ENCODE data around the gene AURKB.
"Not testable (repeated sequence)": the region's sequence is repeated elsewhere in the genome, so short reads cannot be mapped to it uniquely, and the experiment has no call there.

AURKB gene

DNA sequence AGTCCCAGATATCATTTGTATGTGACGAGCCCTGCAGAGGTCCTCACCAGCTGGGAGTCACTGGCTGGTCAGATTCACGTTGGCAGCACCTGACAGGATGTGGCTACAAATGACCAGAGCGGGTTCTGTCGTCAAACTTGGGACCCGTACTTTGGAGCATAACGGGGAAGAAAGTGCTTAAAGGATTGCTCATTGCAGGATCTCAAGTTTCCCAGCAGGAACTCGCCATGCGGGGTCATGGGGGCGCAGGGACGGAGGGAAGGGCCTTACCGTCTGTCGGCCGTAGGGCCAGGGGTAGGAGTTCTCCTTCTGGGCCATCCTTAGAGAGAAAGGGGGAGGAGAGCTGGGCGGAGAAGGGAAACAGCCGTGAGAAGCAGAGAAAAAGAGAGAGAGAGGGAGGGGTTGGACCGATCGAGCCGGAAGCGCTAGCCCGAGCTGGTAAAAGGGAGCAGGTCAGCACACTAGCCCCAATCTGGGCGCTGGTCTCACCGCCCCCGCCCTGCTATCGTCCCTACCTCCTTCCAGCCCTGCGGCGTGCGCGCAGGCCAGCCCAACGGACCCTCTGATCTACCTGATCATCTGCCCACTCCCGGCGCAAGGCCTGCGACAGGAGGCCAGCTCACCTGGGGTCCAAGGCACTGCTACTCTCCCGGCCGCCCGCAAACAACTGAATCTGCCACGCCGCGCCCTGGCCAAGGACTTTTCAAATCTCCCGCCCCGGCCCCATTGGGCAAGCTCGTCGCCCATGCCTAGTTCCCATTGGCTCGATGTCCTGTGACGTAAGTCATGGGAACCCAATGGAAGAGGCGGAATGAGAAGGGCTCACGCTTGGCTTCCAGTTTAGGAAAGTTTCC is at the start of gene AURKB:
AURKB (minus strand) TSS at position 669 of the 854 bp plus-strand sequence; CDS start at position 318, 351 bp downstream.
- peak within 1 kb of the TSS; percentile 67 for H3K27ac ChIP-seq (ENCODE audit: low read depth, low read length)
- peak within 1 kb of the TSS; percentile 77 for H3K4me3 ChIP-seq (ENCODE audit: low read length)
- peaks cover 4% of the 10 kb centered on the region for H3K4me1 ChIP-seq (ENCODE audit: control insufficient read depth, insufficient read depth, low read length)
- no peaks in the 10 kb centered on the region for H3K36me3 ChIP-seq (ENCODE audit: control insufficient read depth, insufficient read depth, low read length)
- H3K27me3 ChIP-seq (ENCODE audit: control insufficient read depth, insufficient read depth, low read length): no peaks in the 10 kb centered on the region
- no peak within 1 kb of the TSS for H3K9ac ChIP-seq (ENCODE audit: low read length)

DNA sequence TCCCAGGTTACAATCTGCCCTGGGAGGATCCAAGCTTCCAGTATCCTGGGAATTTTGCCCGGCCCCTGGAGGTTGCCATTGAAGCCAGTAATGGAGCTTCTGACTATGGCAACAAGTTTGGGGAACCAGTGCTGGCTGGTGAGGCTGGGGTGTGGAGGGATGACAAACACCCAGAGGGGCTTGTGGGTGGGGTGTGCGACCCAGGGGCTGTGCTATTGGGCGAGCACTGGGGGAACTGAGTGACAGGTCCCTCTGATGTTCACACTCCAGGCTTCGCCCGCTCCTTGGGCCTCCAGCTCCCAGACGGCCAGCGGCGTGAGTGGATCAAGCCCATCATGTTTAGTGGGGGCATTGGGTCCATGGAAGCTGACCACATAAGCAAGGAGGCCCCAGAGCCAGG is 47.4 kb upstream of the AURKB start:
- Histone ChIP-seq H3K27ac (ENCODE audit: low read depth, low read length) (no peak overlapping the region), H3K4me1 (ENCODE audit: control insufficient read depth, insufficient read depth, low read length) (no peaks in the 10 kb centered on the region), H3K4me3 (ENCODE audit: low read length) (no peak overlapping the region), H3K27me3 (ENCODE audit: control insufficient read depth, insufficient read depth, low read length) (no peaks in the 10 kb centered on the region), H3K36me3 (ENCODE audit: control insufficient read depth, insufficient read depth, low read length) (peaks cover 10% of the 10 kb centered on the region), H3K9ac (ENCODE audit: low read length) (no peak overlapping the region)

DNA sequence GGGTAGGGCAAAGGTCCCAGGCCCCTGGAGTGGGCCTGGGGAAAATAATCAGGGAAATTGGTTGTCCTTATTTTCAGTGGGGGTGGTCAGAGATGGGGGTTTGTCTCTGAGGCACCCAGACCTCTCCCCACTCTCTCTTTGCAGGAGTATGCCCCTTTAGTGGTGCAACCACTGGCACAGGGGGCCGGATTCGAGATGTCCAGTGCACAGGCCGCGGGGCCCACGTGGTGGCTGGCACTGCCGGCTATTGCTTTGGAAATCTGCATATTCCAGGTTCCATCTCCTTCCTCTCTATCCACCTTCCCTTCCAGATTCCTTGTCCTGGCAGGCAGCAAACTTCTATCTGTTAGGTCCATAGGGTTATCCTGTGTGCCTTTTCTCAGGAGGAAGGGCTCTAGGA is 46.3 kb upstream of the AURKB start:
- H3K27ac ChIP-seq (ENCODE audit: low read depth, low read length): no peak overlapping the region
- peaks cover 10% of the 10 kb centered on the region for H3K36me3 ChIP-seq (ENCODE audit: control insufficient read depth, insufficient read depth, low read length)
- no peaks in the 10 kb centered on the region for H3K4me1 ChIP-seq (ENCODE audit: control insufficient read depth, insufficient read depth, low read length)
- no peak overlapping the region for H3K4me3 ChIP-seq (ENCODE audit: low read length)
- no peak overlapping the region for H3K9ac ChIP-seq (ENCODE audit: low read length)
- no peaks in the 10 kb centered on the region for H3K27me3 ChIP-seq (ENCODE audit: control insufficient read depth, insufficient read depth, low read length)

DNA sequence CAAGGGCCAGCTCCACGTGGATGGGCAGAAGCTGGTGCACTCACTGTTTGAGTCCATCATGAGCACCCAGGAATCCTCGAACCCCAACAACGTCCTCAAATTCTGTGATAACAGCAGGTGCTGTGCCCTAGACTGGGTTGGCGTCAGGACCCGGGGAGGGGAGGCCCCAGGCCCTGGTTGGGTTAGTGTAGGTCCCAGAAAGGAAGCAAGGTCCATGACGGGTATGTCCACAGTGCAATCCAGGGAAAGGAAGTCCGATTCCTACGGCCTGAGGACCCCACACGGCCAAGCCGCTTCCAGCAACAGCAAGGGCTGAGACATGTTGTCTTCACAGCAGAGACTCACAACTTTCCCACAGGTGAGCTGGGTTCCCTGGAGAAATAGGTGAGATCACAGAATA is 45.9 kb upstream of the AURKB start:
- H3K27ac ChIP-seq (ENCODE audit: low read depth, low read length): no peak overlapping the region
- no peaks in the 10 kb centered on the region for H3K4me1 ChIP-seq (ENCODE audit: control insufficient read depth, insufficient read depth, low read length)
- H3K36me3 ChIP-seq (ENCODE audit: control insufficient read depth, insufficient read depth, low read length): peaks cover 10% of the 10 kb centered on the region
- no peak overlapping the region for H3K9ac ChIP-seq (ENCODE audit: low read length)
- no peaks in the 10 kb centered on the region for H3K27me3 ChIP-seq (ENCODE audit: control insufficient read depth, insufficient read depth, low read length)
- H3K4me3 ChIP-seq (ENCODE audit: low read length): no peak overlapping the region

DNA sequence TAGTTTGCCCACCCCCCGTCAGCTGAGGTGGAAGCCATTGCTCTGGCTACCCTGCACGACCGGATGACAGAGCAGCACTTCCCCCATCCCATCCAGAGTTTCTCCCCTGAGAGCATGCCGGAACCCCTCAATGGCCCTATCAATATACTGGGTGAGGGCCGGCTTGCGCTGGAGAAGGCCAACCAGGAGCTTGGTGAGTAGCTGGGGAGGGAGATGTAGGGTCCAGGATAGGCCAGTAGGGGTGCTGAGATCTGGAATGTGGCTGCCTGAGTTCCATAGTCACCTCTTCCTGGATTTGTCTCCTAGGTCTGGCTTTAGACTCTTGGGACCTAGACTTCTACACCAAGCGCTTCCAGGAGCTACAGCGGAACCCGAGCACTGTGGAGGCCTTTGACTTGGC is 45.1 kb upstream of the AURKB start:
- Histone ChIP-seq H3K36me3 (ENCODE audit: control insufficient read depth, insufficient read depth, low read length) (peaks cover 10% of the 10 kb centered on the region), H3K27me3 (ENCODE audit: control insufficient read depth, insufficient read depth, low read length) (no peaks in the 10 kb centered on the region), H3K4me3 (ENCODE audit: low read length) (no peak overlapping the region), H3K9ac (ENCODE audit: low read length) (no peak overlapping the region), H3K27ac (ENCODE audit: low read depth, low read length) (no peak overlapping the region), H3K4me1 (ENCODE audit: control insufficient read depth, insufficient read depth, low read length) (no peaks in the 10 kb centered on the region)

DNA sequence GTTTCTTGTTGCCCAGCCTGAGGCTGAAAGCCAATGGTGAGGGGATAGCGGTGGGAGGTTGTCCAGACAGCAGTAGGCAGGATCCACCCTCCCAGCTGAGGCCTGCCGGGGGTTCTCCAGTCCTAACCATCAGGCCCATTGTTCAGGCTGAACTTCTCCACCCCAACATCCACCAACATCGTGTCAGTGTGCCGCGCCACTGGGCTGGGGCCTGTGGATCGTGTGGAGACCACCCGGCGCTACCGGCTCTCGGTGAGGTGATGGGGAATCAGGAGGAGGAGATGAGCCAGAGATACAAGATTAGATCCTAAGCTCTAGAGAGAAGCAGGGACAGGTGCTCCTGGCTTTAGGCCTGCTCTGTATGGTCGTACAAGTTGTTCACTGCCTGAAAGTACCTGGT is 44.5 kb upstream of the AURKB start:
- Histone ChIP-seq H3K27ac (ENCODE audit: low read depth, low read length) (no peak overlapping the region), H3K27me3 (ENCODE audit: control insufficient read depth, insufficient read depth, low read length) (no peaks in the 10 kb centered on the region), H3K9ac (ENCODE audit: low read length) (no peak overlapping the region), H3K36me3 (ENCODE audit: control insufficient read depth, insufficient read depth, low read length) (peaks cover 10% of the 10 kb centered on the region), H3K4me3 (ENCODE audit: low read length) (no peak overlapping the region), H3K4me1 (ENCODE audit: control insufficient read depth, insufficient read depth, low read length) (no peaks in the 10 kb centered on the region)

DNA sequence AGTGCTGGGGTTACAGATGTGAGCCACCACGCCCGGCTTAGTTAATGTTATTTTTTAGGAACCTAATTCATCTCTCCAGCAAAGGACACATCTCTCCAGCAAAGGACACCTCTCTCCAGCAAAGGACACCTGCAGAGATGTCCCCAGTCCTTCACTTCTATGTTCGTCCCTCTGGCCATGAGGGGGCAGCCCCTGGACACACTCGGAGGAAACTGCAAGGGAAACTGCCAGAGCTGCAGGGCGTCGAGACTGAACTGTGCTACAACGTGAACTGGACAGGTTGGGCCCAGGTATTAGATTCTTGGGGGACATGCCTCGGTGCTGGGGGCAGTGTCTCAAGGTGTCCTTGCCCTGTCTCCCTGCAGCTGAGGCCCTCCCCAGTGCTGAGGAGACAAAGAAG is 43.4 kb upstream of the AURKB start:
- peaks cover 3% of the 10 kb centered on the region for H3K4me1 ChIP-seq (ENCODE audit: control insufficient read depth, insufficient read depth, low read length)
- no peak overlapping the region for H3K4me3 ChIP-seq (ENCODE audit: low read length)
- H3K27ac ChIP-seq (ENCODE audit: low read depth, low read length): no peak overlapping the region
- no peaks in the 10 kb centered on the region for H3K27me3 ChIP-seq (ENCODE audit: control insufficient read depth, insufficient read depth, low read length)
- H3K36me3 ChIP-seq (ENCODE audit: control insufficient read depth, insufficient read depth, low read length): peaks cover 10% of the 10 kb centered on the region
- no peak overlapping the region for H3K9ac ChIP-seq (ENCODE audit: low read length)

DNA sequence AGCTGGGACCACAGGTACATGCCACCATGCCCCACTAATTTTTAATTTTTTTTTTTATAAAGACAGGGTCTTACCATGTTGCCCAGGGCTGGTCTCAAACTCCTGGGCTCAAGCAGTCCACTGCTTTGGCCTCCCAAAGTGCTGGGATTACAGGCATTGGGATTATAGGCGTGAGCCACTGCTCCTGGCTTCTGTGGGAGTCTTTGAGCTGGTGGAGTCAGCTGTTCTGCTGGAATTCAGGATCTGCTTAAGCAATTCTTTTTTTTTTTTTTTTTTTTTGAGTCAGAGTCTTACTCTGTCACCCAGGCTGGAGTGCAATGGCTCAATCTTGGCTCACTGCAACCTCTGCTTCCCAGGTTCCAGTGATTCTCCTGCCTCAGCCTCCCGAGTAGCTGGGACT is 41.0 kb upstream of the AURKB start:
- not testable (repeated sequence) for H3K4me1 ChIP-seq (ENCODE audit: control insufficient read depth, insufficient read depth, low read length); H3K9ac ChIP-seq (ENCODE audit: low read length); H3K27ac ChIP-seq (ENCODE audit: low read depth, low read length); H3K27me3 ChIP-seq (ENCODE audit: control insufficient read depth, insufficient read depth, low read length); H3K4me3 ChIP-seq (ENCODE audit: low read length)
- peaks cover 10% of the 10 kb centered on the region for H3K36me3 ChIP-seq (ENCODE audit: control insufficient read depth, insufficient read depth, low read length)

DNA sequence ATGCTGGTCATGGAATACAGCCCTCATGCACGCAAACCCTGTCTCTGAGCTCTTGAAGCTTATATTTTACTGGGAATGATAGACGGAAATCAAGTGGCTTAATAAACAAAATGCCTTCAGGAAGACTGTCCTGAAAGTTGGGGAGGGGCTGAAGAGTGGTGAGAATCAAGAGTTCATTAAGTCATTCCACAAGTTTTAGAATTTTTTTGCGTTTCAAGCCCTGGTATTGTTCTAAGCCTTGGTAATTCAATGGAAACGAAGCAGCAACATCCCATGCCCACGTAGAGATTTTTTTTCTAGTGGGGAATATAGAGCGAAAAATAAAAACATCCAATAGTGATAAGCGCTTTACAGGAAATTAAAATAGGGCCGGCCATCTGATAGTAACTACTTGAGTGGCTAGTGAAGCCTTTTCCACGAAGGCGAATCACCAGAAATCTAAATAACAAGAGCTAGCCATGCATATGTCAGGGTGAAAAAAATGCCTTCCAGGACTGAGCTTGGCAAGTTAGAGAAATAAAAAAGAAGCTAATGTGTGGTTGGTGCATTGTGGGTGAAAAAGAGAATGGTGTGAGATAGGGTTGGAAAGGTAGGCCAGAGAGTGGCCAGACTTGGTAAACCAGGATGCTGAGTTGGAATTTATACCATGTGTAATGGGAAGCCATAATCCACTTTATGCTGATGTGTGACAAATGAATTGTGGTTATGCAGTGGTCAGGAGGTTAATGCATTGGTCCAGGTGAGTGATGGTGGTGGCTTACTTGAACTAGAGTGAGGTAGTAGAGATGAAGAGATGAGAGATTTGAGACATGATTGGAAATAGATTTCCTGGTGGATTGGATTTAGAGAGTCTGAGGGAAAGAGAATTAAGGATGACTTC is 39.5 kb upstream of the AURKB start:
- Histone ChIP-seq H3K27me3 (ENCODE audit: control insufficient read depth, insufficient read depth, low read length) (no peaks in the 10 kb centered on the region), H3K4me3 (ENCODE audit: low read length) (peak overlapping the region; percentile 99), H3K36me3 (ENCODE audit: control insufficient read depth, insufficient read depth, low read length) (peaks cover 8% of the 10 kb centered on the region), H3K9ac (ENCODE audit: low read length) (peak overlapping the region; percentile 80), H3K27ac (ENCODE audit: low read depth, low read length) (peak overlapping the region; percentile 90), H3K4me1 (ENCODE audit: control insufficient read depth, insufficient read depth, low read length) (peaks cover 3% of the 10 kb centered on the region)

DNA sequence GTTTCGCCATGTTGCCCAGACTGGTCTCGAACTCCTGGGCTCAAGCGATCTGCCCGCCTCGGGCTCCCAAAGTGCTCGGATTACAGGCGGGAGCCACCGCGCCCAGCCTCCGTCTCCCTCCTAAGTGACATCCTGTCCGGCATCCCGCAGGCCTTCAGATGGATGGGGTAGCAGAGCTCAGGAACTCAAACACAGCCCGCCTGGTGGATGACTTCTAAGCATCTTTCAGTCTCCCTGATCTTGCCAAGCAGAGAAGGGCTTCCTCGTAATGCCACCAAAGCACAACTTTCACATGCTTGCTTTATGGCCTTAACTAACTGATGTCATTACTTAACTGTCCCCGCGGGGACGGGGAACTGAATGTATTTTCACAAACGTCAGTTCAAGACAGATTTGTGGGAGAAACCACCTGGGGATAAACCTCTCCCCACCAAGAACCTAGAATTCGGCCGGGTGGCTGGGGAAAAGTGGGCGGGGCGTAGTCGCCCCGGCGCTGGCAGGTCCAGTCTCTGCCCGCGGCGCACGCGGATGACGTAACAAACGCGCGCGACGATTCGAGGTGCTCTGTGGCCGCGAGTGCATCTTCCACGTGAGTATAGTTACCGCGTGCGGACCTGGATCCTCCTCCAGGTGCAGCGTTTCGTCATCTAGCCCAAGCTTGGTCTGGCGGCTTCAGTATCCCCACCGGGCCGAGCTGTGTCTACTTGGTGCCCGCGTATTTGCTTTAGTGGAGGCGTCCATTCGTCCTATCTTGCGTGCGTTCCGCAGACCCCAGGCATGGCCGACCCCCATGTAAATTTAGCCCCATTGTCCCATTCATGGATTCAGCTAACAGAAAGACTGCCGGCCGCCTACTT is 38.6 kb upstream of the AURKB start, which contains the start of gene PFAS:
PFAS (plus strand) TSS at position 539 of the 857 bp plus-strand sequence. CDS start 4,649 bp downstream, outside the sequence.
- Histone ChIP-seq H3K9ac (ENCODE audit: low read length) (peak within 1 kb of the TSS; percentile 80), H3K27ac (ENCODE audit: low read depth, low read length) (peak within 1 kb of the TSS; percentile 90), H3K27me3 (ENCODE audit: control insufficient read depth, insufficient read depth, low read length) (no peaks in the 10 kb centered on the region), H3K4me1 (ENCODE audit: control insufficient read depth, insufficient read depth, low read length) (peaks cover 3% of the 10 kb centered on the region), H3K36me3 (ENCODE audit: control insufficient read depth, insufficient read depth, low read length) (peaks cover 6% of the 10 kb centered on the region), H3K4me3 (ENCODE audit: low read length) (peak within 1 kb of the TSS; percentile 99)

DNA sequence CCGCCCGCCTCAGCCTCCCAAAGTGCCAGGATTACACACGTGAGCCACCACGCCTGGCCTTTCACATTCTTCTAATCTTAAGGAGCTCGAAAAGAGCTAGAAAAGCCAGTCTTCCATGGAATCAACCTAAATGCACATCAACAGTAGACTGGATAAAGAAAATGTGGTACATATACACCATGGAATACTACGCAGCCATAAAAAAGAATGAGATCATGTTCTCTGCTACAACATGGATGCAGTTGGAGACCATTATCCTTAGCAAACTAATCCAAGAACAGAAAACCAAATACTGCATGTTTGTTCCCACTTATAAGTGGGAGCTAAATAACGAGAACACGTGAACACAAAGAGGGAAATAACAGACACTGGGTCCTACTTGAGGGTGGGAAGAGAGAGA is 34.4 kb upstream of the AURKB start:
- peaks cover 3% of the 10 kb centered on the region for H3K4me1 ChIP-seq (ENCODE audit: control insufficient read depth, insufficient read depth, low read length)
- no peaks in the 10 kb centered on the region for H3K27me3 ChIP-seq (ENCODE audit: control insufficient read depth, insufficient read depth, low read length)
- no peak overlapping the region for H3K27ac ChIP-seq (ENCODE audit: low read depth, low read length)

DNA sequence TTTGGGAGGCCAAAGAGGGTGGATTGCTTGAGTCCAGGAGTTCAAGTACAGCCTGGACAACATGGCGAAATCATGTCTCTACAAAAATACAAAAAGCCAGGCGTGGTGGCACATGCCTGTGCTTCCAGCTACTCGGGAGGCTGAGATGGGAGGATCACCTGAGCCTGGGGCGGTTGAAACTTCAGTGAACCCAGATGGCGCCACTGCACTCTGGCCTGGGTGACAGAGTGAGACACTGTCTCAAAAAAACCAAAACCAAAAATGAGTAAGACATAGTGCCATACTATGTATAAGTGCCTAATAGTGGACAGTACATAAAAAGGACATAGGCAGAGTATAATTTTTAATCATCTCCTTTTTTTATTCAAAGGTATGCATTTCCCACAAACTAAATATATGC is 33.5 kb upstream of the AURKB start:
- H3K27ac ChIP-seq (ENCODE audit: low read depth, low read length): no peak overlapping the region
- H3K36me3 ChIP-seq (ENCODE audit: control insufficient read depth, insufficient read depth, low read length): peaks cover 5% of the 10 kb centered on the region
- H3K9ac ChIP-seq (ENCODE audit: low read length): no peak overlapping the region
- no peaks in the 10 kb centered on the region for H3K27me3 ChIP-seq (ENCODE audit: control insufficient read depth, insufficient read depth, low read length)
- H3K4me3 ChIP-seq (ENCODE audit: low read length): no peak overlapping the region
- H3K4me1 ChIP-seq (ENCODE audit: control insufficient read depth, insufficient read depth, low read length): no peaks in the 10 kb centered on the region

More for the DNA sequence above, 34.4 kb upstream of the AURKB start:
- H3K9ac ChIP-seq (ENCODE audit: low read length): no peak overlapping the region
- peaks cover 5% of the 10 kb centered on the region for H3K36me3 ChIP-seq (ENCODE audit: control insufficient read depth, insufficient read depth, low read length)
- H3K4me3 ChIP-seq (ENCODE audit: low read length): no peak overlapping the region
